ENCODE results near the gene ANXA4.

DNA sequence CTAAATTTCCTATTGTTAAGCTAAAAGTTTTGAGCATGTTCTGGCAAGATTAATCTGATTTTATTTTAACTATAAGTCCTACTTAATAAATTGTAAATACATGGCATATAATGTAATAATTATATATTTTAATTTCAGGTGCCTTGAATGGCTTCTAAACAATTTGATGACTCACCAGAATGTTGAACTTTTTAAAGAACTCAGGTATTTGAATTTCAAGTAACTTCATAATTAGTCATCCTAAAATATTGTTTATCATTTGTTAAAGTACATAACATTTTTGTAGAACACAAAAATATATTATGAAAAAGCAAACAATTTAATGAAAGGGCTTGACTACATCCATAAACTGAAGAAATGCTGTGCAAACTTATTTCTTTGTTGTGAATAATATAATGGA, 102.1 kb downstream of the ANXA4 start:
- TF ChIP-seq POLR2AphosphoS5 (IDR thresholded peaks at IDR 0.05; ENCODE audit: low read depth, low read length) (no peak), TAF1 (IDR thresholded peaks at IDR 0.05; ENCODE audit: borderline replicate concordance, insufficient read depth, low read length) (no peak), FOXP2 (optimal IDR thresholded peaks at IDR 0.05; ENCODE audit: borderline replicate concordance, extremely low read depth, extremely low read length, insufficient read depth) (no peak)
- TF ChIP-seq, protein P1, sequence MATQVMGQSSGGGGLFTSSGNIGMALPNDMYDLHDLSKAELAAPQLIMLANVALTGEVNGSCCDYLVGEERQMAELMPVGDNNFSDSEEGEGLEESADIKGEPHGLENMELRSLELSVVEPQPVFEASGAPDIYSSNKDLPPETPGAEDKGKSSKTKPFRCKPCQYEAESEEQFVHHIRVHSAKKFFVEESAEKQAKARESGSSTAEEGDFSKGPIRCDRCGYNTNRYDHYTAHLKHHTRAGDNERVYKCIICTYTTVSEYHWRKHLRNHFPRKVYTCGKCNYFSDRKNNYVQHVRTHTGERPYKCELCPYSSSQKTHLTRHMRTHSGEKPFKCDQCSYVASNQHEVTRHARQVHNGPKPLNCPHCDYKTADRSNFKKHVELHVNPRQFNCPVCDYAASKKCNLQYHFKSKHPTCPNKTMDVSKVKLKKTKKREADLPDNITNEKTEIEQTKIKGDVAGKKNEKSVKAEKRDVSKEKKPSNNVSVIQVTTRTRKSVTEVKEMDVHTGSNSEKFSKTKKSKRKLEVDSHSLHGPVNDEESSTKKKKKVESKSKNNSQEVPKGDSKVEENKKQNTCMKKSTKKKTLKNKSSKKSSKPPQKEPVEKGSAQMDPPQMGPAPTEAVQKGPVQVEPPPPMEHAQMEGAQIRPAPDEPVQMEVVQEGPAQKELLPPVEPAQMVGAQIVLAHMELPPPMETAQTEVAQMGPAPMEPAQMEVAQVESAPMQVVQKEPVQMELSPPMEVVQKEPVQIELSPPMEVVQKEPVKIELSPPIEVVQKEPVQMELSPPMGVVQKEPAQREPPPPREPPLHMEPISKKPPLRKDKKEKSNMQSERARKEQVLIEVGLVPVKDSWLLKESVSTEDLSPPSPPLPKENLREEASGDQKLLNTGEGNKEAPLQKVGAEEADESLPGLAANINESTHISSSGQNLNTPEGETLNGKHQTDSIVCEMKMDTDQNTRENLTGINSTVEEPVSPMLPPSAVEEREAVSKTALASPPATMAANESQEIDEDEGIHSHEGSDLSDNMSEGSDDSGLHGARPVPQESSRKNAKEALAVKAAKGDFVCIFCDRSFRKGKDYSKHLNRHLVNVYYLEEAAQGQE (IDR thresholded peaks at IDR 0.05; ENCODE audit: insufficient read depth in 1 of 2, low read depth in 2 of 2, low read length in 2 of 2), result no peak

Data from PFSK-1 (cell line).